ENCODE results near the gene LTN1. TPM values are rescaled to one million over a fixed set of nuclear protein-coding genes. Genes with fewer than 3 reads are reported as not detected.

Gene LTN1
- total RNA-seq, 1 donor from 2014 or later = 22.0 TPM

- Histone ChIP-seq H3K4me1 (no peaks in the 10 kb centered on the region), H3K36me3 (peaks cover 88% of the 10 kb centered on the region), H3K4me3 (no peak overlapping the region), H3K27me3 (ENCODE audit: low read depth) (no peaks in the 10 kb centered on the region), H3K9me3 (no peaks in the 10 kb centered on the region), H3K27ac (no peak overlapping the region)
- intact Hi-C loops (cut with DNase I) = no loop called here
- TF ChIP-seq CTCF (IDR thresholded peaks at IDR 0.05) = no peak
- DNase-seq (no peak), ATAC-seq (no peak)
These were observed 21.5 kb downstream of the LTN1 start for GRCh38 chr21:28971171-28971570.

- no peak for TF ChIP-seq CTCF (IDR thresholded peaks at IDR 0.05)
- no peaks in the 10 kb centered on the region for H3K4me1 ChIP-seq
- intact Hi-C loops (cut with DNase I) = no loop called here
- H3K27me3 ChIP-seq (ENCODE audit: low read depth) = no peaks in the 10 kb centered on the region
- peaks cover 84% of the 10 kb centered on the region for H3K36me3 ChIP-seq
- no peaks in the 10 kb centered on the region for H3K9me3 ChIP-seq
- ATAC-seq (no peak), DNase-seq (no peak)
- no peak overlapping the region for H3K4me3 ChIP-seq
- H3K27ac ChIP-seq = no peak overlapping the region
These were observed 28.8 kb downstream of the LTN1 start for GRCh38 chr21:28963831-28964230.

- H3K36me3 ChIP-seq = peaks cover 85% of the 10 kb centered on the region
These were observed 30.2 kb downstream of the LTN1 start for GRCh38 chr21:28962465-28962864.

GRCh38 chr21:28961927-28962326 lies 30.8 kb downstream of the LTN1 start:
- ATAC-seq = no peak
- intact Hi-C loops (cut with DNase I) = no loop called here

More at GRCh38 chr21:28962465-28962864, 30.2 kb downstream of the LTN1 start:
- no peak overlapping the region for H3K4me3 ChIP-seq
- TF ChIP-seq CTCF (IDR thresholded peaks at IDR 0.05) = no peak
- no peaks in the 10 kb centered on the region for H3K9me3 ChIP-seq
- intact Hi-C loops (cut with DNase I) = no loop called here
- H3K27me3 ChIP-seq (ENCODE audit: low read depth) = no peaks in the 10 kb centered on the region
- H3K4me1 ChIP-seq = no peaks in the 10 kb centered on the region
- no peak for DNase-seq
- no peak overlapping the region for H3K27ac ChIP-seq
- ATAC-seq = no peak

GRCh38 chr21:28960245-28960644 lies 32.4 kb downstream of the LTN1 start:
- no peaks in the 10 kb centered on the region for H3K4me1 ChIP-seq
- no peak for DNase-seq
- no peak for TF ChIP-seq CTCF (IDR thresholded peaks at IDR 0.05)

More at GRCh38 chr21:28961927-28962326, 30.8 kb downstream of the LTN1 start:
- no peaks in the 10 kb centered on the region for H3K4me1 ChIP-seq
- no peaks in the 10 kb centered on the region for H3K27me3 ChIP-seq (ENCODE audit: low read depth)
- H3K9me3 ChIP-seq = no peaks in the 10 kb centered on the region
- H3K36me3 ChIP-seq = peaks cover 85% of the 10 kb centered on the region
- no peak for DNase-seq
- TF ChIP-seq CTCF (IDR thresholded peaks at IDR 0.05) = no peak
- H3K27ac ChIP-seq = no peak overlapping the region
- no peak overlapping the region for H3K4me3 ChIP-seq

More at GRCh38 chr21:28960245-28960644, 32.4 kb downstream of the LTN1 start:
- Histone ChIP-seq H3K9me3 (no peaks in the 10 kb centered on the region), H3K36me3 (peaks cover 85% of the 10 kb centered on the region), H3K27me3 (ENCODE audit: low read depth) (no peaks in the 10 kb centered on the region), H3K4me3 (no peak overlapping the region), H3K27ac (no peak overlapping the region)
- ATAC-seq = no peak
- intact Hi-C loops (cut with DNase I) = no loop called here
